Uterus (tissue), 4 donors: Measurements from ENCODE around the gene PLCG1. TPM values are rescaled to one million over a fixed set of nuclear protein-coding genes. Genes with fewer than 3 reads are reported as not detected.

ENCODE experiments used
- DNase-seq, 2 donors: peaks; one replicate each; pipeline ENCODE4 v3.0.0-alpha.2; 2019 to 2020
- H3K27ac ChIP-seq, 2 donors: fragments of 200-600 bp; sonication (generic); 1 replicate in 1 of 2; 2 replicates in 1 of 2; pipeline ENCODE4 v1.5.1; 2016 to 2018
- H3K27me3 ChIP-seq, 2 donors: fragments of 200-600 bp; sonication (generic); one replicate each; pipeline ENCODE4 v1.5.1; 2018 to 2019; ENCODE audit warnings: control low read depth in 1 of 2
- H3K36me3 ChIP-seq, 2 donors: fragments of 200-600 bp; sonication (generic); one replicate each; pipeline ENCODE4 v1.5.1; 2019; ENCODE audit warnings: control low read depth in 1 of 2
- H3K4me1 ChIP-seq, 2 donors: fragments of 200-600 bp; sonication (generic); one replicate each; pipeline ENCODE4 v1.5.1; 2018 to 2019; ENCODE audit warnings: control low read depth in 1 of 2
- H3K4me3 ChIP-seq, 2 donors: fragments of 200-600 bp; sonication (generic); 1 replicate in 1 of 2; 2 replicates in 1 of 2; pipeline ENCODE4 v1.5.1; 2018 to 2019; ENCODE audit warnings: mild to moderate bottlenecking in 1 of 2
- H3K9me3 ChIP-seq, 2 donors: fragments of 200-600 bp; sonication (generic); one replicate each; pipeline ENCODE4 v1.5.1; 2019; ENCODE audit warnings: control low read depth in 1 of 2
- POLR2A ChIP-seq, 2 donors: fragments of 450-650 bp; IDR thresholded peaks; one replicate each; pipeline ENCODE4 v1.6.1; 2016; ENCODE audit warnings: antibody characterized with exemption in 2 of 2, mild to moderate bottlenecking in 1 of 2, moderate library complexity in 1 of 2
- intact Hi-C: fragments of 100-400 bp; cut with DNase I; formaldehyde crosslinking; loops from one replicate; pipeline ENCODE4 v1.15.1; 2023; ENCODE audit warnings: low total_unique reads
- total RNA-seq, 4 donors: library from RNA; depleted of rRNA in 3 of 4; stranded (reverse); fragments of >200 nt in 3 of 4; gene quantifications; one replicate each; pipeline versions ENCODE4 v1.1.0 to v1.2.4, GENCODE V29; 2014 to 2023
- TF ChIP-seq, protein P1 (sequence below), 4 experiments: fragments of 200-600 bp in 2 of 4; fragments of 450-650 bp in 2 of 4; sonication (generic) in 2 of 4; IDR thresholded peaks; one replicate each; pipeline ENCODE4 v1.5.1; 2016 to 2019; ENCODE audit warnings: antibody characterized with exemption in 4 of 4, mild to moderate bottlenecking in 2 of 4, moderate library complexity in 1 of 4
- donor health status: DM: yes; HTN: yes; CAD: no.

PLCG1 gene
- total RNA-seq, 4 donors from 2014 or later, result 38.8 to 180 (median 138) TPM

DNA sequence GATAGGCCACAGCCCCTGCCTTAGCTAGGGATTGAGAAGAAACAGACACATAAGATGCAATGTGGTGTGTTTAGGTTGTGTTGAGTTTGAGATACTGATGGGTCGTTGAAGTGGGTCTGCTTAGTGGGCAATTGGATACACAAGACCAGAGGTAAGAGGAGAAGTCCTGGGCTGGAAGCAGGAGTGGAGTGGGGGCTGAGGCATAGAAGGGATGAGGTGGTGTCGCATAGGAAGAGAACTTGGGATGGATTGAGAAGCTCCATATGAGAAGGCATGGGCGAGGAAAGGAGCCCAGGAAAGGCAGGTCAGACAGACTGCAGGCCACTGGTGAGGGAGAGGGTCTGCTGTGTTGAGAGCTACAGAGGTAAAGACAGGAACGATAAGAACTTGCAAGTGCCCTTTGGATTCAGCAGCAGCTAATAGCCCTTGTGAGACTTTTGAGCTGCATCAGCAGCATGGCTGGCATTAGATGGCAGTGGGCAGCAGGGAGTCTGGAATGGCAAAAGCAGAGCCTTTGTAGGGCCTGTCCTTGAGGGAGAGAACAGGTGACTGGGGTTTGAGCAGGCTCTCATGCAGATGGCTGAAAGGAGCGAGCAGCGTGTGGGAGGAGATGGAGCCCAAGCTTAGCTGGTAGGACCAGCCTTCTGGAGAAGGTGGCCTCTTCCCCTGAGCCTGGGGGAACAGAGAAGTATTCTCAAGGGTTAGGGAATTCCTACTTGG lies 33.2 kb downstream of the PLCG1 start:
- H3K27me3 ChIP-seq, result no peaks in the 10 kb centered on the region
- H3K4me3 ChIP-seq, result no peak overlapping the region
- H3K4me1 ChIP-seq, result peaks cover 0 to 6% of the 10 kb centered on the region in 2 donors
- H3K9me3 ChIP-seq, result no peaks in the 10 kb centered on the region
- H3K36me3 ChIP-seq, result no peaks in the 10 kb centered on the region
- TF ChIP-seq POLR2A (IDR thresholded peaks at IDR 0.05), result no peak
- TF ChIP-seq, protein P1, sequence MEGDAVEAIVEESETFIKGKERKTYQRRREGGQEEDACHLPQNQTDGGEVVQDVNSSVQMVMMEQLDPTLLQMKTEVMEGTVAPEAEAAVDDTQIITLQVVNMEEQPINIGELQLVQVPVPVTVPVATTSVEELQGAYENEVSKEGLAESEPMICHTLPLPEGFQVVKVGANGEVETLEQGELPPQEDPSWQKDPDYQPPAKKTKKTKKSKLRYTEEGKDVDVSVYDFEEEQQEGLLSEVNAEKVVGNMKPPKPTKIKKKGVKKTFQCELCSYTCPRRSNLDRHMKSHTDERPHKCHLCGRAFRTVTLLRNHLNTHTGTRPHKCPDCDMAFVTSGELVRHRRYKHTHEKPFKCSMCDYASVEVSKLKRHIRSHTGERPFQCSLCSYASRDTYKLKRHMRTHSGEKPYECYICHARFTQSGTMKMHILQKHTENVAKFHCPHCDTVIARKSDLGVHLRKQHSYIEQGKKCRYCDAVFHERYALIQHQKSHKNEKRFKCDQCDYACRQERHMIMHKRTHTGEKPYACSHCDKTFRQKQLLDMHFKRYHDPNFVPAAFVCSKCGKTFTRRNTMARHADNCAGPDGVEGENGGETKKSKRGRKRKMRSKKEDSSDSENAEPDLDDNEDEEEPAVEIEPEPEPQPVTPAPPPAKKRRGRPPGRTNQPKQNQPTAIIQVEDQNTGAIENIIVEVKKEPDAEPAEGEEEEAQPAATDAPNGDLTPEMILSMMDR (IDR thresholded peaks at IDR 0.05), result no peak
- H3K27ac ChIP-seq, result peak overlapping the region; percentile 71 to 85
- DNase-seq, result peak; percentile 7 to 9
- intact Hi-C loops, result loop anchor here (5.0 kb wide), 1 partner anchor 62 kb away; no protein-coding TSS in a partner anchor

GRCh38 chr20:41171736-41172295 lies 34.5 kb downstream of the PLCG1 start:
- peak; percentile 5 to 14 for DNase-seq
- intact Hi-C loops, result loop anchor here (2.0 to 5.0 kb wide), 2 partner anchors 60 to 169 kb away; partner anchors contain the start of gene LPIN3
- no peaks in the 10 kb centered on the region for H3K36me3 ChIP-seq
- no peaks in the 10 kb centered on the region for H3K27me3 ChIP-seq
- TF ChIP-seq, protein P1 (IDR thresholded peaks at IDR 0.05), result no peak
- TF ChIP-seq POLR2A (IDR thresholded peaks at IDR 0.05), result no peak
- no peak overlapping the region for H3K4me3 ChIP-seq
- no peaks in the 10 kb centered on the region for H3K9me3 ChIP-seq
- peak overlapping the region; percentile 71 to 85 for H3K27ac ChIP-seq
- H3K4me1 ChIP-seq, result peaks cover 0 to 6% of the 10 kb centered on the region in 2 donors

GRCh38 chr20:41172296-41173140 lies 35.2 kb downstream of the PLCG1 start:
- Histone ChIP-seq H3K27me3 (no peaks in the 10 kb centered on the region), H3K4me1 (peaks cover 0 to 6% of the 10 kb centered on the region in 2 donors), H3K36me3 (no peaks in the 10 kb centered on the region), H3K4me3 (no peak overlapping the region), H3K9me3 (no peaks in the 10 kb centered on the region), H3K27ac (peak overlapping the region; percentile 71 to 85)
- DNase-seq, result peak; percentile 31 to 50
- intact Hi-C loops, result loop anchor here (2.0 to 5.0 kb wide), 2 partner anchors 60 to 168 kb away; partner anchors contain the start of gene LPIN3
- TF ChIP-seq POLR2A (IDR thresholded peaks at IDR 0.05), result no peak
- TF ChIP-seq, protein P1 (IDR thresholded peaks at IDR 0.05), result no peak

DNA sequence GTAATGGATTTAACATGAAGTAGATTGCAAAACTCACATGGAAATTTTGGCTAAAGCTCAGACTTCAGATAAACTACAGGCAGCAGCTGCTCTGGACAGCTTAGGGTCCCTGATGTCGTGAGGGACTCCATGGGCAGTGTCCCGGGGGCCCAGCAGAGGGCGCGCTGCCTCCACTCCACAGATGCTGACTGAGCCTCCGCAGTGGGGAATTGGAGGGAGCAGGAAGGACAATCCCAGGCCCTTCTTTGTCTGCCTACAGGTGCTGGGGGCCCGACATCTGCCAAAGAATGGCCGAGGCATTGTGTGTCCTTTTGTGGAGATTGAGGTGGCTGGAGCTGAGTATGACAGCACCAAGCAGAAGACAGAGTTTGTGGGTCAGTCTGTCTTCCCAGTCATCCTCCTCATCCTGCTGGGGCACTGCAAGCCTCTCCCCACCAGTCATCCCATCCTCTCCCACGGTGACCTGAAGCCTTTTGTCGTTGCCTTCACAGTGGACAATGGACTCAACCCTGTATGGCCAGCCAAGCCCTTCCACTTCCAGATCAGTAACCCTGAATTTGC lies 35.9 kb downstream of the PLCG1 start:
- H3K27me3 ChIP-seq, result no peaks in the 10 kb centered on the region
- DNase-seq, result peak; percentile 91 to 92
- intact Hi-C loops, result loop anchor here (2.0 to 5.0 kb wide), 2 partner anchors 59 to 168 kb away; partner anchors contain the start of gene LPIN3
- no peaks in the 10 kb centered on the region for H3K9me3 ChIP-seq
- no peak for TF ChIP-seq POLR2A (IDR thresholded peaks at IDR 0.05)
- TF ChIP-seq, protein P1 (IDR thresholded peaks at IDR 0.05), result peak; percentile 98 to 99 (median 98)
- peaks cover 0 to 11% of the 10 kb centered on the region in 2 donors for H3K4me1 ChIP-seq
- H3K27ac ChIP-seq, result peak overlapping the region; percentile 71 to 85
- H3K4me3 ChIP-seq, result no peak overlapping the region
- no peaks in the 10 kb centered on the region for H3K36me3 ChIP-seq
